ACC112 (cell line): ENCODE data around the gene PPP1R17.

Source experiments
- H2AFZ ChIP-seq: fragments of 200-600 bp; sonication (generic); one replicate; pipeline ENCODE4 v1.6.0; 2017; ENCODE audit warnings: antibody characterized with exemption, low read length; ENCODE audit not compliant: unreplicated experiment
- H3K27ac ChIP-seq: fragments of 200-600 bp; sonication (generic); 2 replicates; pipeline ENCODE4 v1.5.1; 2014; ENCODE audit warnings: low read depth, mild to moderate bottlenecking, antibody characterized with exemption, low read length, moderate library complexity
- H3K27me3 ChIP-seq: fragments of 200-600 bp; sonication (generic); 2 replicates; pipeline ENCODE4 v1.6.1; 2014; ENCODE audit warnings: mild to moderate bottlenecking, antibody characterized with exemption, low read length, moderate library complexity, mixed read lengths; ENCODE audit not compliant: insufficient read depth
- H3K36me3 ChIP-seq: fragments of 200-600 bp; sonication (generic); 2 replicates; pipeline ENCODE4 v1.6.1; 2016; ENCODE audit warnings: mild to moderate bottlenecking, antibody characterized with exemption, low read length, moderate library complexity, mixed read lengths; ENCODE audit not compliant: insufficient read depth
- H3K4me1 ChIP-seq: fragments of 200-600 bp; sonication (generic); one replicate; pipeline ENCODE4 v1.6.1; 2016; ENCODE audit warnings: low read length, mixed read lengths; ENCODE audit not compliant: insufficient read depth, unreplicated experiment, control insufficient read depth
- H3K4me3 ChIP-seq: fragments of 200-600 bp; sonication (generic); 2 replicates; pipeline ENCODE4 v1.5.1; 2014; ENCODE audit warnings: mild to moderate bottlenecking, low read depth, low read length
- H3K79me2 ChIP-seq: fragments of 200-600 bp; sonication (generic); one replicate; pipeline ENCODE4 v1.6.0; 2016; ENCODE audit warnings: low read length; ENCODE audit not compliant: control insufficient read depth, unreplicated experiment, insufficient read depth

The PPP1R17 gene

GRCh38 chr7:31687024-31687748 lies at the start of gene PPP1R17:
Gene PPP1R17 (plus strand): TSS chr7:31687215. CDS start chr7:31692442, 5,227 bp downstream.
- no peaks in the 10 kb centered on the region; the same call in 1 of the 2 replicates for H3K27me3 ChIP-seq
- H3K4me1 ChIP-seq: no peaks in the 10 kb centered on the region
- no peaks in the 10 kb centered on the region for H3K79me2 ChIP-seq
- no peak within 1 kb of the TSS for H2AFZ ChIP-seq
- H3K27ac ChIP-seq: no peak within 1 kb of the TSS
- H3K4me3 ChIP-seq: no peak within 1 kb of the TSS
- no peaks in the 10 kb centered on the region for H3K36me3 ChIP-seq

- Histone ChIP-seq H2AFZ (no peak overlapping the region), H3K36me3 (no peaks in the 10 kb centered on the region)
Measured at GRCh38 chr7:31640381-31640780, 46.6 kb upstream of the PPP1R17 start.

GRCh38 chr7:31642681-31643115 lies 44.3 kb upstream of the PPP1R17 start:
- H3K36me3 ChIP-seq: no peaks in the 10 kb centered on the region
- H3K27ac ChIP-seq: no peak overlapping the region
- no peaks in the 10 kb centered on the region for H3K79me2 ChIP-seq

More at GRCh38 chr7:31640381-31640780, 46.6 kb upstream of the PPP1R17 start:
- Histone ChIP-seq H3K27me3 (no peaks in the 10 kb centered on the region; the same call in 1 of the 2 replicates), H3K4me3 (no peak overlapping the region), H3K27ac (no peak overlapping the region), H3K79me2 (no peaks in the 10 kb centered on the region), H3K4me1 (no peaks in the 10 kb centered on the region)

GRCh38 chr7:31646942-31647341 lies 40.1 kb upstream of the PPP1R17 start:
- Histone ChIP-seq H3K27ac (no peak overlapping the region), H3K36me3 (no peaks in the 10 kb centered on the region), H3K4me3 (no peak overlapping the region), H2AFZ (no peak overlapping the region), H3K27me3 (no peaks in the 10 kb centered on the region; the same call in 1 of the 2 replicates), H3K79me2 (no peaks in the 10 kb centered on the region), H3K4me1 (no peaks in the 10 kb centered on the region)

More at GRCh38 chr7:31642681-31643115, 44.3 kb upstream of the PPP1R17 start:
- Histone ChIP-seq H3K4me1 (no peaks in the 10 kb centered on the region), H3K27me3 (no peaks in the 10 kb centered on the region; the same call in 1 of the 2 replicates), H2AFZ (no peak overlapping the region), H3K4me3 (no peak overlapping the region)

- no peaks in the 10 kb centered on the region; the same call in 1 of the 2 replicates for H3K27me3 ChIP-seq
- no peaks in the 10 kb centered on the region for H3K36me3 ChIP-seq
- no peaks in the 10 kb centered on the region for H3K4me1 ChIP-seq
- no peak overlapping the region for H3K27ac ChIP-seq
- no peak overlapping the region for H3K4me3 ChIP-seq
- H2AFZ ChIP-seq: no peak overlapping the region
- no peaks in the 10 kb centered on the region for H3K79me2 ChIP-seq
Measured at GRCh38 chr7:31647511-31647910, 39.5 kb upstream of the PPP1R17 start.

GRCh38 chr7:31648288-31648687 lies 38.7 kb upstream of the PPP1R17 start:
- Histone ChIP-seq H3K4me3 (no peak overlapping the region), H3K4me1 (no peaks in the 10 kb centered on the region), H2AFZ (no peak overlapping the region), H3K36me3 (no peaks in the 10 kb centered on the region), H3K27ac (no peak overlapping the region), H3K27me3 (no peaks in the 10 kb centered on the region; the same call in 1 of the 2 replicates), H3K79me2 (no peaks in the 10 kb centered on the region)

GRCh38 chr7:31648880-31649279 lies 38.1 kb upstream of the PPP1R17 start:
- H3K4me1 ChIP-seq: no peaks in the 10 kb centered on the region
- H3K27me3 ChIP-seq: no peaks in the 10 kb centered on the region; the same call in 1 of the 2 replicates
- no peak overlapping the region for H3K27ac ChIP-seq
- H3K4me3 ChIP-seq: no peak overlapping the region
- H2AFZ ChIP-seq: no peak overlapping the region
- H3K36me3 ChIP-seq: no peaks in the 10 kb centered on the region
- H3K79me2 ChIP-seq: no peaks in the 10 kb centered on the region

GRCh38 chr7:31651234-31652062 lies 35.6 kb upstream of the PPP1R17 start:
- Histone ChIP-seq H2AFZ (no peak overlapping the region), H3K4me3 (no peak overlapping the region), H3K27ac (no peak overlapping the region), H3K4me1 (no peaks in the 10 kb centered on the region), H3K27me3 (peaks cover 3% of the 10 kb centered on the region; the same call in 1 of the 2 replicates), H3K36me3 (no peaks in the 10 kb centered on the region), H3K79me2 (no peaks in the 10 kb centered on the region)

- no peak overlapping the region for H3K27ac ChIP-seq
- no peak overlapping the region for H2AFZ ChIP-seq
- no peak overlapping the region for H3K4me3 ChIP-seq
- H3K79me2 ChIP-seq: no peaks in the 10 kb centered on the region
- H3K27me3 ChIP-seq: peaks cover 3% of the 10 kb centered on the region; the same call in 1 of the 2 replicates
- no peaks in the 10 kb centered on the region for H3K36me3 ChIP-seq
- no peaks in the 10 kb centered on the region for H3K4me1 ChIP-seq
Measured at GRCh38 chr7:31652063-31652326, 35.0 kb upstream of the PPP1R17 start.

- H3K4me3 ChIP-seq: no peak overlapping the region
- no peaks in the 10 kb centered on the region for H3K4me1 ChIP-seq
- H3K27me3 ChIP-seq: no peaks in the 10 kb centered on the region
- no peaks in the 10 kb centered on the region for H3K79me2 ChIP-seq
- H3K27ac ChIP-seq: no peak overlapping the region
- no peaks in the 10 kb centered on the region for H3K36me3 ChIP-seq
- no peak overlapping the region for H2AFZ ChIP-seq
Measured at GRCh38 chr7:31663072-31663471, 23.9 kb upstream of the PPP1R17 start.
